ENCODE results near the gene PRRG2. TPM values are rescaled to one million over a fixed set of nuclear protein-coding genes. Genes with fewer than 3 reads are reported as not detected.

Gene PRRG2
- total RNA-seq, 1 donor, result 0.27 TPM

DNA sequence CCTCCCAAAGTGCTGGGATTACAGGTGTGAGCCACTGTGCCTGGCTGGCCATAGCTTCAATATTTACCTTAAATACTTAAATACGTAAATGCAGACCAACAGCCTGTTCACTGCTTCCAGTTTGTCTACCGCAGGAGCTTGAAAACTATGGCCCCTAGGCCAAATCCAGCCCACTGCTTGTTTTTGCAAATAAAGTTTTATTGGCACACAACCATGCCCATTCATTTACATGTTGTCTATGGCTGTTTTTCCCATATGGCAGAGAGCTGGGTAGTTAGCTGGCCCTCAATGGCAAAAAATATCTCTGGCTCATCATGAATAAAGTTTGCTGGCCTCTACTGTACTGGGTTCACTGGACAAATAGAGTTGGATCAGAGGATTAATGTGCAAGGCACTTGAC is 21.7 kb downstream of the PRRG2 start:
- TF ChIP-seq, protein P1, sequence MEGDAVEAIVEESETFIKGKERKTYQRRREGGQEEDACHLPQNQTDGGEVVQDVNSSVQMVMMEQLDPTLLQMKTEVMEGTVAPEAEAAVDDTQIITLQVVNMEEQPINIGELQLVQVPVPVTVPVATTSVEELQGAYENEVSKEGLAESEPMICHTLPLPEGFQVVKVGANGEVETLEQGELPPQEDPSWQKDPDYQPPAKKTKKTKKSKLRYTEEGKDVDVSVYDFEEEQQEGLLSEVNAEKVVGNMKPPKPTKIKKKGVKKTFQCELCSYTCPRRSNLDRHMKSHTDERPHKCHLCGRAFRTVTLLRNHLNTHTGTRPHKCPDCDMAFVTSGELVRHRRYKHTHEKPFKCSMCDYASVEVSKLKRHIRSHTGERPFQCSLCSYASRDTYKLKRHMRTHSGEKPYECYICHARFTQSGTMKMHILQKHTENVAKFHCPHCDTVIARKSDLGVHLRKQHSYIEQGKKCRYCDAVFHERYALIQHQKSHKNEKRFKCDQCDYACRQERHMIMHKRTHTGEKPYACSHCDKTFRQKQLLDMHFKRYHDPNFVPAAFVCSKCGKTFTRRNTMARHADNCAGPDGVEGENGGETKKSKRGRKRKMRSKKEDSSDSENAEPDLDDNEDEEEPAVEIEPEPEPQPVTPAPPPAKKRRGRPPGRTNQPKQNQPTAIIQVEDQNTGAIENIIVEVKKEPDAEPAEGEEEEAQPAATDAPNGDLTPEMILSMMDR (IDR thresholded peaks at IDR 0.05; ENCODE audit: insufficient read depth, low read length), result no peak
- DNase-seq (ENCODE audit: low read depth), result no peak
- H3K4me3 ChIP-seq (ENCODE audit: low read depth, low read length), result no peak overlapping the region

DNA sequence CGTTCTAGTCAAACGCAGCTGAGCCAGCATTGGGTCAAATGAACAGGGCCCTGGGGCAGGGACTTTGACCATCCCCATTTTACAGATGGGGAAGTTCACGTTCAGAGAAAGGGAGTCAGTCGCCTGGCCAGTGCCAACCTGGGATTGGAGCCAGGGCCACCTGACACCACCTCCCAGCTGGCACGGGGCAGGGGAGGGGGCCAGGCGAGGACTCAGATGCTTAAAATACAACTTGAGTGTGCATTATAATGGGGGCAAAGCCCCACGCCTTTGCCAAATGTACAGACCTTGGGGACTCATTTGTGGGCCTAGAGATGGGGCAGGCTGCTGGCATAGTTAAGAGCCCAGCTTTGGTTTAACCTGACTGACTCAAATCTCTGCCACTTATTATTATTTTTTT is 24.5 kb downstream of the PRRG2 start:
- TF ChIP-seq, protein P1 (IDR thresholded peaks at IDR 0.05; ENCODE audit: insufficient read depth, low read length), result no peak
- no peak for DNase-seq (ENCODE audit: low read depth)
- no peak overlapping the region for H3K4me3 ChIP-seq (ENCODE audit: low read depth, low read length)

DNA sequence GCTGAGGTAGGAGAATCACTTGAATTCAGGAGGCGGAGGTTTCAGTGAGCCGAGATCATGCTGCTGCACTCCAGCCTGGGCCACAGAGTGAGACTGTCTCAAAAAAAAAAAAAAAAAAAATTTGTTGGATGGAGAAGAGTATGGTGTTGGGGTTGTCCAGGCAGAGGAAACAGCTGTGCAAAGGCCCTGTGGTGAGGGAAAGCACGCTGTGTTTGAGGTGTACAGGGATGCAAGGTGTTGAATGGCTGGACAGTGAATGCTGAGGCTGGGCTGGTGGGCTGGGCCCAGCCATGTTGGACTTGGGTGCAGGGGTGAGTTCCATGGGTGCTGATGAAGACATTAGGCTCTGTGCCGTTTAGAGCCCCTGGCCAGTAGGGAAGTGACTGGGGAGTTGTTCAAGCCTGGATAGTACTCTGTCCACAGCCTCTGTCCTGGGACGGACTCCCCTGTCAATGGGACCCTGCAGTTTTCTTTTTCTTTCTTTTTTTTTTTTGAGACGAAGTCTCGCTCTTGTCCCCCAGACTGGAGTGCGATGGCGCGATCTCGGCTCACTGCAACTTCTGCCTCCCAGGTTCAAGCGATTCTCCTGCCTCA is 28.5 kb downstream of the PRRG2 start:
- H3K4me3 ChIP-seq (ENCODE audit: low read depth, low read length), result no peak overlapping the region
- TF ChIP-seq, protein P1 (IDR thresholded peaks at IDR 0.05; ENCODE audit: insufficient read depth, low read length), result no peak

DNA sequence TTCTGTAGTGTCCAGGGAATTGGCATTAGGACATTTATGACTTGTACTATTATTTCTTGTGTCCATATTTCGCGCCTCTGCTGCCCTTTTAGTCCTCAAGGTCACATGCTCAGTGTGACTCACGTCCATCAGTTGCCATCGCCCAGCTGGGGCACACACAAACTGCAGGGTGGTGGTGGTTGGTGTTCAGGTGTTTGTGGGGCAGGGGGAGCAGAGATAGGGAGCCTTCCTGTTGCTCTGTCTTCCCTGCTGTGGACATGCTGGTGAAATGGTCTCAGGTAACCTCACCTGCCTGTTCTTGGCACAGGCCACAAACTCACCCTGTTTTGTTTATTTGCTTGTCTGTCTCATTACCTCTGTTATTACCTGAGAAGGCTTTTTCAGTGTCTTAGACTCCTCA is 32.3 kb downstream of the PRRG2 start:
- TF ChIP-seq, protein P1 (IDR thresholded peaks at IDR 0.05; ENCODE audit: insufficient read depth, low read length), result no peak
- peak; percentile 12 for DNase-seq (ENCODE audit: low read depth)
- no peak overlapping the region for H3K4me3 ChIP-seq (ENCODE audit: low read depth, low read length)

More for the DNA sequence above, 28.5 kb downstream of the PRRG2 start:
- no peak for DNase-seq (ENCODE audit: low read depth)

DNA sequence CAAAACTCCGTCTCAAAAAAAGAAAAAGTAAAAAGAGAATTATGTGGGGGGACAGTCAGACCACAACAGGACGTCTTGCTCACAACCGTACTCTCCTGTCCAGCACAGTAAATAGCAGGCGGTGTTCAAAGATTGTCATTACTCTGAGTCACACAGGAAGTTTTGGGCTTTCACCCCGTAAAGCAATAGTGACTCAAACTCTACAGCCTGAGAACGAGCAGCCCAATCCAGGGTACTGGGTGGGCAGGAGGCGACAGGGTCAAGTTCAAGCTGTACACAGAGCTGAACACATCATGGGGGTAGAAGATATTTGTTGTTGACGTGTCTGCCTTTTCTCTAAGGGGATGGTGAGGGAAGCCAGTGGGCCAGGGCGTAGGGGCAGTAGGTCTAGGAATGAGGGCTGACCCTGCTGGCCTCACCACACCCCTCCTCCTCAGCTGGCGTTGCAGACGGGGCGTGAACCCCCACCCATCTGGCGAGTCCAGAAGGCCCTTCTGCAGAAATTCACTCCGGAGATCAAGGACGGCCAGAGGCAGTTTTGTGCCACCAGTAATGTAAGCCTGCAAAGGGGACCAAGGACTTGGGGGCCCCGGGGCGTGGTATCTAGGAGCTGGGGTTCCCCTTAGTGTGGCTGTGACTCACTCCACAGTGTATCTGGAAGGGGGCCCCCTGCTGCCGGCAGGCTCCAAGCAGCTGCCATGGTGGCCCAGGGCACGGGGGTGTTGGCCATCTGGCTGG is 33.1 kb downstream of the PRRG2 start:
- peak; percentile 79 for DNase-seq (ENCODE audit: low read depth)
- TF ChIP-seq, protein P1 (IDR thresholded peaks at IDR 0.05; ENCODE audit: insufficient read depth, low read length), result peak; percentile 32
- H3K4me3 ChIP-seq (ENCODE audit: low read depth, low read length), result peak overlapping the region; percentile 35

DNA sequence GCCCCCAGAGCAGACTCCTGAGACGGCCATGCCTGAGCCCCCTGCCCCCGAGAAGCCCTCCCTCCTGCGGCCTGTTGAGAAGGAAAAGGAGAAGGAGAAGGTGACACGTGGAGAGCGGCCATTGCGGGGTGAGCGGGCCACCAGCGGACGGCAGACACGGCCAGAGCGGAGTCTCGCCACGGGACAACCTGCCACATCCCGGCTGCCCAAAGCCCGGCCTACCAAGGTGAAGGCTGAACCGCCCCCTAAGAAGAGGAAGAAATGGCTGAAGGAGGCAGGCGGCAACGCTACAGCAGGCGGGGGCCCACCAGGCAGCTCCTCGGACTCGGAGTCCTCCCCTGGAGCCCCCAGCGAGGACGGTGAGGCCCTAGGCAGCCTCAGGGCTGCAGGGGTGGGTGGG is 34.7 kb downstream of the PRRG2 start:
- TF ChIP-seq, protein P1 (IDR thresholded peaks at IDR 0.05; ENCODE audit: insufficient read depth, low read length), result no peak
- no peak for DNase-seq (ENCODE audit: low read depth)
- no peak overlapping the region for H3K4me3 ChIP-seq (ENCODE audit: low read depth, low read length)
